Measurements from ENCODE around the gene CMTM8.

CMTM8 gene

GRCh38 chr3:32202496-32202895 lies 36.0 kb upstream of the CMTM8 start:
- Histone ChIP-seq H3K9me3 (ENCODE audit: control insufficient read depth, low read length) (no peaks in the 10 kb centered on the region), H3K4me3 (ENCODE audit: insufficient read depth, low read depth, low read length, poor library complexity, severe bottlenecking) (no peak overlapping the region), H3K4me1 (ENCODE audit: control insufficient read depth, insufficient read depth, low read length, poor library complexity, severe bottlenecking) (no peaks in the 10 kb centered on the region), H3K36me3 (ENCODE audit: control insufficient read depth, insufficient read depth, low read length) (no peaks in the 10 kb centered on the region), H3K27ac (ENCODE audit: insufficient read depth, low read length, poor library complexity, severe bottlenecking) (no peak overlapping the region), H3K27me3 (replicated peaks; ENCODE audit: control insufficient read depth, insufficient read depth, low read length, poor library complexity, severe bottlenecking) (no peaks in the 10 kb centered on the region)
- DNase-seq: no peak

- DNase-seq: no peak
- Histone ChIP-seq H3K4me3 (ENCODE audit: insufficient read depth, low read depth, low read length, poor library complexity, severe bottlenecking) (no peak overlapping the region), H3K27me3 (replicated peaks; ENCODE audit: control insufficient read depth, insufficient read depth, low read length, poor library complexity, severe bottlenecking) (no peaks in the 10 kb centered on the region), H3K9me3 (ENCODE audit: control insufficient read depth, low read length) (no peaks in the 10 kb centered on the region), H3K4me1 (ENCODE audit: control insufficient read depth, insufficient read depth, low read length, poor library complexity, severe bottlenecking) (no peaks in the 10 kb centered on the region), H3K27ac (ENCODE audit: insufficient read depth, low read length, poor library complexity, severe bottlenecking) (no peak overlapping the region), H3K36me3 (ENCODE audit: control insufficient read depth, insufficient read depth, low read length) (no peaks in the 10 kb centered on the region)
Measured at GRCh38 chr3:32203854-32204253, 34.6 kb upstream of the CMTM8 start.

GRCh38 chr3:32208447-32208846 lies 30.0 kb upstream of the CMTM8 start:
- Histone ChIP-seq H3K9me3 (ENCODE audit: control insufficient read depth, low read length) (no peaks in the 10 kb centered on the region), H3K27me3 (replicated peaks; ENCODE audit: control insufficient read depth, insufficient read depth, low read length, poor library complexity, severe bottlenecking) (no peaks in the 10 kb centered on the region), H3K4me1 (ENCODE audit: control insufficient read depth, insufficient read depth, low read length, poor library complexity, severe bottlenecking) (no peaks in the 10 kb centered on the region), H3K36me3 (ENCODE audit: control insufficient read depth, insufficient read depth, low read length) (no peaks in the 10 kb centered on the region), H3K4me3 (ENCODE audit: insufficient read depth, low read depth, low read length, poor library complexity, severe bottlenecking) (no peak overlapping the region), H3K27ac (ENCODE audit: insufficient read depth, low read length, poor library complexity, severe bottlenecking) (no peak overlapping the region)
- DNase-seq: no peak

DNA sequence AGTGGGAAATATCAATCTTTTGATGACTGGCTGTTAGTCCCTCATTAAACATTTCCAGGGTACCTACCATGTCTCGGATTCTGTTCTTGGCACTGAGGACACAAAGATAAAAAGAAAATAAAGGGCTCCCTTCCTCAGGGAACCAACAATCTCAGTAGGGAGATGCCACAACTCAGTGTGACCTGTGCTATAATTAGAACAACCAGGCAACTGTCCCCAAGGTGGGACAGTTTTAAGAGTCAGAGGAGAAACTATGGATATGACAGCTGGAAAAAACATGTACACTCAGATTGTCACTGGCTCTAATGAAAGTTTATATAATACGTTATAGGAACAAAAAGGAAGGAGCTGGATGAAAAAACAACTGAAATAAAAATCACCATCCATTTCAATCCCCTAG lies 23.3 kb upstream of the CMTM8 start:
- no peak overlapping the region for H3K27ac ChIP-seq (ENCODE audit: insufficient read depth, low read length, poor library complexity, severe bottlenecking)
- H3K4me1 ChIP-seq (ENCODE audit: control insufficient read depth, insufficient read depth, low read length, poor library complexity, severe bottlenecking): no peaks in the 10 kb centered on the region
- no peaks in the 10 kb centered on the region for H3K27me3 ChIP-seq (replicated peaks; ENCODE audit: control insufficient read depth, insufficient read depth, low read length, poor library complexity, severe bottlenecking)
- no peaks in the 10 kb centered on the region for H3K36me3 ChIP-seq (ENCODE audit: control insufficient read depth, insufficient read depth, low read length)
- H3K4me3 ChIP-seq (ENCODE audit: insufficient read depth, low read depth, low read length, poor library complexity, severe bottlenecking): no peak overlapping the region
- no peaks in the 10 kb centered on the region for H3K9me3 ChIP-seq (ENCODE audit: control insufficient read depth, low read length)
- no peak for DNase-seq

- Histone ChIP-seq H3K4me3 (ENCODE audit: insufficient read depth, low read depth, low read length, poor library complexity, severe bottlenecking) (no peak overlapping the region), H3K4me1 (ENCODE audit: control insufficient read depth, insufficient read depth, low read length, poor library complexity, severe bottlenecking) (no peaks in the 10 kb centered on the region), H3K36me3 (ENCODE audit: control insufficient read depth, insufficient read depth, low read length) (no peaks in the 10 kb centered on the region), H3K27me3 (replicated peaks; ENCODE audit: control insufficient read depth, insufficient read depth, low read length, poor library complexity, severe bottlenecking) (no peaks in the 10 kb centered on the region), H3K27ac (ENCODE audit: insufficient read depth, low read length, poor library complexity, severe bottlenecking) (no peak overlapping the region), H3K9me3 (ENCODE audit: control insufficient read depth, low read length) (no peaks in the 10 kb centered on the region)
- no peak for DNase-seq
Measured at GRCh38 chr3:32216172-32216783, 22.2 kb upstream of the CMTM8 start.

DNA sequence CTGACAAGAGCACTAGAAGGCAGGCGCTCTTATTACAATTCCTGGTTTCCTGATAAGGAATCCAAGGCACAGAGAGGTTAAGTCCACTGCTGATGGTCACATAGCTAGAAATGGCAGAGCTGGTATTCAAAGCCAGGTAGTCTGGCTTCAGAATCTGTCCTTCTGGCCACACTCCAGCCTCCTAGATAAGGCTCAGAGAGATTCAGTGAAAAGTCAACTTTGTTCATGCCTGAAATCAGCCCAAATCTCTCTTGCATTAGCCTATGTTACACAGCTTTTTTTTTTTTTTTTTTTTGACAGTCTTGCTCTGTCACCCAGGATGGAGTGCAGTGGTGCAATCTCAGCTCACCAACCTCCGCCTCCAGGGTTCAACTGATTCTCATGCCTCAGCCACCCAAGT lies 21.1 kb upstream of the CMTM8 start:
- Histone ChIP-seq H3K27me3 (replicated peaks; ENCODE audit: control insufficient read depth, insufficient read depth, low read length, poor library complexity, severe bottlenecking) (no peaks in the 10 kb centered on the region), H3K4me3 (ENCODE audit: insufficient read depth, low read depth, low read length, poor library complexity, severe bottlenecking) (no peak overlapping the region)

DNA sequence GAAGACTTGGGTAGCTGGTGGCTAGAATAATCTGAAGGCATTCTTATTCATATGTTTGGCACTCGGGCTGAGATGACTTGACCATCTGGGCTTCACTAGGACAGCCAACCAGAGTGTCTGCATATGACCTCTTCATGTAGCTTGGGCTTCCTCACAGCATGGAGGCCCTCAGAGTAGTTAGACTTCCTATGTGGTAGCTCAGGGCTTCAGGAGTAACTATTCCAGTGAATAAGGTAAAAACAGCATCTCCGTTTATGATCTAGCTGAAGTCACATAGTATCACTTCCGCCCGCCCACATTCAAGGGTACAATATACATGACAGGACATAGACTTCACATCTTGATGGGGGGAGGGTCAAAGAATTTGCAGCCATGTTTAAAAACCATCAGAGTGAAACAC lies 18.9 kb upstream of the CMTM8 start:
- no peak for DNase-seq
- Histone ChIP-seq H3K36me3 (ENCODE audit: control insufficient read depth, insufficient read depth, low read length) (no peaks in the 10 kb centered on the region), H3K9me3 (ENCODE audit: control insufficient read depth, low read length) (no peaks in the 10 kb centered on the region)

More for the DNA sequence above, 21.1 kb upstream of the CMTM8 start:
- Histone ChIP-seq H3K4me1 (ENCODE audit: control insufficient read depth, insufficient read depth, low read length, poor library complexity, severe bottlenecking) (no peaks in the 10 kb centered on the region), H3K27ac (ENCODE audit: insufficient read depth, low read length, poor library complexity, severe bottlenecking) (no peak overlapping the region), H3K9me3 (ENCODE audit: control insufficient read depth, low read length) (no peaks in the 10 kb centered on the region), H3K36me3 (ENCODE audit: control insufficient read depth, insufficient read depth, low read length) (no peaks in the 10 kb centered on the region)
- no peak for DNase-seq

GRCh38 chr3:32220006-32220405 lies 18.5 kb upstream of the CMTM8 start:
- H3K36me3 ChIP-seq (ENCODE audit: control insufficient read depth, insufficient read depth, low read length): no peaks in the 10 kb centered on the region
- no peak overlapping the region for H3K27ac ChIP-seq (ENCODE audit: insufficient read depth, low read length, poor library complexity, severe bottlenecking)
- no peak for DNase-seq
- no peaks in the 10 kb centered on the region for H3K4me1 ChIP-seq (ENCODE audit: control insufficient read depth, insufficient read depth, low read length, poor library complexity, severe bottlenecking)
- H3K4me3 ChIP-seq (ENCODE audit: insufficient read depth, low read depth, low read length, poor library complexity, severe bottlenecking): no peak overlapping the region
- no peaks in the 10 kb centered on the region for H3K27me3 ChIP-seq (replicated peaks; ENCODE audit: control insufficient read depth, insufficient read depth, low read length, poor library complexity, severe bottlenecking)
- H3K9me3 ChIP-seq (ENCODE audit: control insufficient read depth, low read length): no peaks in the 10 kb centered on the region

More for the DNA sequence above, 18.9 kb upstream of the CMTM8 start:
- Histone ChIP-seq H3K4me1 (ENCODE audit: control insufficient read depth, insufficient read depth, low read length, poor library complexity, severe bottlenecking) (no peaks in the 10 kb centered on the region), H3K4me3 (ENCODE audit: insufficient read depth, low read depth, low read length, poor library complexity, severe bottlenecking) (no peak overlapping the region), H3K27ac (ENCODE audit: insufficient read depth, low read length, poor library complexity, severe bottlenecking) (no peak overlapping the region), H3K27me3 (replicated peaks; ENCODE audit: control insufficient read depth, insufficient read depth, low read length, poor library complexity, severe bottlenecking) (no peaks in the 10 kb centered on the region)

GRCh38 chr3:32222950-32223349 lies 15.5 kb upstream of the CMTM8 start:
- Histone ChIP-seq H3K36me3 (ENCODE audit: control insufficient read depth, insufficient read depth, low read length) (no peaks in the 10 kb centered on the region), H3K27me3 (replicated peaks; ENCODE audit: control insufficient read depth, insufficient read depth, low read length, poor library complexity, severe bottlenecking) (no peaks in the 10 kb centered on the region), H3K27ac (ENCODE audit: insufficient read depth, low read length, poor library complexity, severe bottlenecking) (no peak overlapping the region), H3K9me3 (ENCODE audit: control insufficient read depth, low read length) (no peaks in the 10 kb centered on the region), H3K4me3 (ENCODE audit: insufficient read depth, low read depth, low read length, poor library complexity, severe bottlenecking) (no peak overlapping the region), H3K4me1 (ENCODE audit: control insufficient read depth, insufficient read depth, low read length, poor library complexity, severe bottlenecking) (no peaks in the 10 kb centered on the region)
- DNase-seq: no peak

- H3K27ac ChIP-seq (ENCODE audit: insufficient read depth, low read length, poor library complexity, severe bottlenecking): no peak overlapping the region
- H3K4me1 ChIP-seq (ENCODE audit: control insufficient read depth, insufficient read depth, low read length, poor library complexity, severe bottlenecking): no peaks in the 10 kb centered on the region
- DNase-seq: no peak
- H3K36me3 ChIP-seq (ENCODE audit: control insufficient read depth, insufficient read depth, low read length): no peaks in the 10 kb centered on the region
- H3K4me3 ChIP-seq (ENCODE audit: insufficient read depth, low read depth, low read length, poor library complexity, severe bottlenecking): no peak overlapping the region
- H3K27me3 ChIP-seq (replicated peaks; ENCODE audit: control insufficient read depth, insufficient read depth, low read length, poor library complexity, severe bottlenecking): no peaks in the 10 kb centered on the region
- no peaks in the 10 kb centered on the region for H3K9me3 ChIP-seq (ENCODE audit: control insufficient read depth, low read length)
Measured at GRCh38 chr3:32224016-32224516, 14.4 kb upstream of the CMTM8 start.

All from effector memory CD4-positive, alpha-beta T cell (primary cell).